PC-3 (cell line): Measurements from ENCODE around the gene ZFYVE19. TPM values are rescaled to one million over a fixed set of nuclear protein-coding genes. Genes with fewer than 3 reads are reported as not detected.

Experiments used
- ATAC-seq: fragments of 200-7000 bp; cut with Tn5 transposase; 2 replicates; pipeline ENCODE4 v1.9.1; 2020; ENCODE audit warnings: mild to moderate bottlenecking, moderate library complexity
- BruUV-seq: library from RNA; stranded (reverse); fragments of 400-500 nt; replicated peaks from 2 replicates; lab custom pipeline; 2021; lab: Mats Ljungman, UMichigan
- CTCF ChIA-PET: fragments of 300-600 bp; sonication (Branson Sonifier 250); formaldehyde crosslinking; loops from one replicate; lab custom pipeline; 2022; ENCODE audit warnings: antibody characterized with exemption; lab: Charles Lee
- POLR2A ChIA-PET: fragments of 300-600 bp; sonication (Branson Sonifier 250); formaldehyde crosslinking; loops from one replicate; lab custom pipeline; 2022; ENCODE audit warnings: antibody characterized with exemption; ENCODE audit not compliant: unreplicated experiment; lab: Charles Lee
- DNase-seq: peaks from one replicate; pipeline ENCODE4 v3.0.0-alpha.2; 2015
- H2AFZ ChIP-seq: fragments of 300-600 bp; sonication (generic); 2 replicates; pipeline ENCODE4 v1.6.0; 2016; ENCODE audit warnings: antibody characterized with exemption, low read length
- H3F3A ChIP-seq: fragments of 300-600 bp; sonication (generic); one replicate; pipeline ENCODE4 v1.6.0; 2017; ENCODE audit warnings: antibody characterized with exemption, low read length, control low read depth, mild to moderate bottlenecking; ENCODE audit not compliant: unreplicated experiment
- H3K27ac ChIP-seq: fragments of 300-600 bp; sonication (generic); 2 replicates; pipeline ENCODE4 v1.5.1; 2016; ENCODE audit warnings: mild to moderate bottlenecking, low read length
- H3K27me3 ChIP-seq: fragments of 300-600 bp; sonication (generic); 2 replicates; pipeline ENCODE4 v1.6.1; 2016; ENCODE audit warnings: low read length, mixed read lengths
- H3K36me3 ChIP-seq: fragments of 300-600 bp; sonication (generic); 2 replicates; pipeline ENCODE4 v1.6.1; 2016; ENCODE audit warnings: low read depth, mixed run types, low read length, mixed read lengths
- H3K4me1 ChIP-seq: fragments of 300-600 bp; sonication (generic); 2 replicates; pipeline ENCODE4 v1.5.1; 2016; ENCODE audit warnings: low read length; ENCODE audit not compliant: insufficient read depth
- H3K4me2 ChIP-seq: fragments of 300-600 bp; sonication (generic); 2 replicates; pipeline ENCODE4 v1.6.0; 2016; ENCODE audit warnings: low read length
- H3K4me3 ChIP-seq: fragments of 300-600 bp; sonication (generic); 2 replicates; pipeline ENCODE4 v1.5.1; 2016; ENCODE audit warnings: mild to moderate bottlenecking, low read length, mixed read lengths
- H3K79me2 ChIP-seq: fragments of 300-600 bp; sonication (generic); 2 replicates; pipeline ENCODE4 v1.6.1; 2017; ENCODE audit warnings: low read length, mixed read lengths
- H3K9ac ChIP-seq: fragments of 300-600 bp; sonication (generic); 2 replicates; pipeline ENCODE4 v1.6.0; 2016; ENCODE audit warnings: mild to moderate bottlenecking, low read length
- H3K9me2 ChIP-seq: fragments of 300-600 bp; sonication (generic); replicated peaks from 2 replicates; pipeline ENCODE4 v1.6.1; 2016; ENCODE audit warnings: mixed run types, low read length, mixed read lengths
- H3K9me3 ChIP-seq: fragments of 300-600 bp; sonication (generic); 2 replicates; pipeline ENCODE4 v1.6.1; 2016; ENCODE audit warnings: low read length, mixed read lengths
- H4K20me1 ChIP-seq: fragments of 300-600 bp; sonication (generic); 2 replicates; pipeline ENCODE4 v1.6.1; 2016; ENCODE audit warnings: low read length, mixed read lengths
- EZH2 ChIP-seq: fragments of 300-600 bp; sonication (generic); IDR thresholded peaks from one replicate; pipeline ENCODE4 v1.6.1; 2017; ENCODE audit warnings: antibody characterized with exemption, mild to moderate bottlenecking, low read length; ENCODE audit not compliant: unreplicated experiment
- EZH2phosphoT487 ChIP-seq: fragments of 300-600 bp; sonication (generic); IDR thresholded peaks from 2 replicates; pipeline ENCODE4 v1.6.1; 2018; ENCODE audit warnings: mild to moderate bottlenecking, antibody characterized with exemption, low read length, borderline replicate concordance
- intact Hi-C: fragments of 100-400 bp; cut with micrococcal nuclease; formaldehyde crosslinking; loops from 2 replicates; pipeline ENCODE4 v1.9.0; 2023
- total RNA-seq: library from RNA; depleted of rRNA; stranded (reverse); fragments of >200 nt; gene quantifications from 2 replicates; pipeline ENCODE4 v1.2.3, GENCODE V29; 2014
- TF ChIP-seq, protein P1 (sequence below): fragments of 300-600 bp; sonication (generic); conservative IDR thresholded peaks from 2 replicates; pipeline ENCODE4 v1.5.1; 2017; ENCODE audit warnings: antibody characterized with exemption, low read depth, mild to moderate bottlenecking, low read length

Gene ZFYVE19
- total RNA-seq, 1 experiment from 2014 or later = 32.3 TPM

DNA sequence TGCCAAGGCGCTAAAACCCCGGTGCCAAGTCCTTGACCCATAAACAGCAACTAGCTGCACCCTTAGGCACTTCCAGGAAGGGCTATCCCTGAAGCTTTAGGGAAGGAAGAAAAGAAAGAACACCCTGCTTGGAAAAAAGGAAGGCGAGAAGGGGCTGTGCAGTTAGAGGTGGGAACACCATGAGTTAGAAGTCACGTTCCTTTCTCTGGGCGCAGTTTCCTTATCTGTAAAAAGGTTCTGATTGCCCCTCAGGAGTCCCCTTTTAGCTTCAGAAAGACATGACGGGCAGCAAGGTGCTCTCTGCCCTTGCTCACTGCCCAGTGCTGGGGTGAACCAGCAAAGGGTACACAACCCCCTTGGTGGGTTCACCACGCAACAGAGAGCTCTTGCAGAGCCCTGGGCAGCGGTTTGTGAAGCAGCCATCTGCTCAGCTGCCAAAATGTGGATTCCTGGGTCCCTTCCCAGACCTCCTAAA lies 42.2 kb upstream of the ZFYVE19 start:
- TSS peak; percentile 9 for BruUV-seq

DNA sequence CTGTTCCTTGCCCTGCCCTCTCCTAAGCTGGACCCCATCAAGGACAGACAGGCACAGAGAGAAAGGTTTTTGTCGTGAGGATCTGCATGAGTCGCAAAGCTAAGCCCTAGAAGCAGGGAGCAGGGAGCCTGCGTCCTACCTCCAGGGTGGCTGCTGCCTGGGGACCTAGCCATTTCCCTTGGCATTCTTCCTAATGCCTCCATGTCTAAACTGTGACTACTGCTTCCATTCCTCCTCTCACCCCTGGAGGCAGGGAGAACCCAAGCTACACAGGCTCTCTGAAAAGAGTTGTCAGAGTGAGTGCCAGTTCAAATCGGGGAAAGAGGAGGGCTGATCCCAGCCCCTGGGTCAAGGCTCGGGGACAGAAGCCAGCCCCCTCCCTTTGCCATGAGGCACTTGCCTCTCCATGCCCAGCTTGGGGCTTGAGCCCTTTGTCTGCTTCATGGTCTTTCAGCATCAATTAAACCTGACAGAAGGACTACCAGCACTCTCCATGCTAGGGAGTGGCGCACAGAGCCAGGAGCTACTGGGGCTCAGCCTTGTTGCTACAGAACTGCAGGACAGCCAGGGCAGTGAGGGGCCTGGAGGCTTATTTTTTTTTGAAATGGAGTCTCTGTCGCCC lies 40.6 kb upstream of the ZFYVE19 start:
- no peaks in the 10 kb centered on the region for H3K36me3 ChIP-seq
- no peak for TF ChIP-seq EZH2
- TF ChIP-seq EZH2phosphoT487 = no peak
- TF ChIP-seq, protein P1, sequence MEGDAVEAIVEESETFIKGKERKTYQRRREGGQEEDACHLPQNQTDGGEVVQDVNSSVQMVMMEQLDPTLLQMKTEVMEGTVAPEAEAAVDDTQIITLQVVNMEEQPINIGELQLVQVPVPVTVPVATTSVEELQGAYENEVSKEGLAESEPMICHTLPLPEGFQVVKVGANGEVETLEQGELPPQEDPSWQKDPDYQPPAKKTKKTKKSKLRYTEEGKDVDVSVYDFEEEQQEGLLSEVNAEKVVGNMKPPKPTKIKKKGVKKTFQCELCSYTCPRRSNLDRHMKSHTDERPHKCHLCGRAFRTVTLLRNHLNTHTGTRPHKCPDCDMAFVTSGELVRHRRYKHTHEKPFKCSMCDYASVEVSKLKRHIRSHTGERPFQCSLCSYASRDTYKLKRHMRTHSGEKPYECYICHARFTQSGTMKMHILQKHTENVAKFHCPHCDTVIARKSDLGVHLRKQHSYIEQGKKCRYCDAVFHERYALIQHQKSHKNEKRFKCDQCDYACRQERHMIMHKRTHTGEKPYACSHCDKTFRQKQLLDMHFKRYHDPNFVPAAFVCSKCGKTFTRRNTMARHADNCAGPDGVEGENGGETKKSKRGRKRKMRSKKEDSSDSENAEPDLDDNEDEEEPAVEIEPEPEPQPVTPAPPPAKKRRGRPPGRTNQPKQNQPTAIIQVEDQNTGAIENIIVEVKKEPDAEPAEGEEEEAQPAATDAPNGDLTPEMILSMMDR = no peak
- no peaks in the 10 kb centered on the region for H3K9me2 ChIP-seq
- H3K9ac ChIP-seq = no peak overlapping the region
- no peak overlapping the region for H2AFZ ChIP-seq
- ChIA-PET POLR2A (interaction anchor here (0.6 kb wide), 1 partner anchor 30 kb away, joined by 3 read pairs; no protein-coding TSS in a partner anchor), CTCF (interaction anchor here (1.0 to 1.1 kb wide), 2 partner anchors 19 to 20 kb away, joined by 3 read pairs; no protein-coding TSS in a partner anchor)
- no peaks in the 10 kb centered on the region for H3K9me3 ChIP-seq
- no TSS peak for BruUV-seq
- no peak overlapping the region for H3K4me2 ChIP-seq
- no peaks in the 10 kb centered on the region for H3F3A ChIP-seq
- no peak for DNase-seq
- peaks cover 57% of the 10 kb centered on the region for H3K4me1 ChIP-seq
- no peaks in the 10 kb centered on the region for H4K20me1 ChIP-seq
- H3K27me3 ChIP-seq = no peaks in the 10 kb centered on the region
- intact Hi-C loops = no loop called here
- H3K79me2 ChIP-seq = no peaks in the 10 kb centered on the region
- H3K27ac ChIP-seq = no peak overlapping the region
- H3K4me3 ChIP-seq = no peak overlapping the region
- no peak for ATAC-seq

More for the DNA sequence above, 42.2 kb upstream of the ZFYVE19 start:
- Histone ChIP-seq H3K27ac (peak overlapping the region; percentile 10; the same call in 1 of the 2 replicates), H3K36me3 (no peaks in the 10 kb centered on the region), H3K4me1 (peaks cover 45% of the 10 kb centered on the region), H4K20me1 (no peaks in the 10 kb centered on the region), H2AFZ (peak overlapping the region; percentile 91), H3K9ac (peak overlapping the region; percentile 45; the same call in 1 of the 2 replicates), H3K9me3 (no peaks in the 10 kb centered on the region), H3K27me3 (no peaks in the 10 kb centered on the region), H3F3A (no peaks in the 10 kb centered on the region), H3K79me2 (no peaks in the 10 kb centered on the region), H3K9me2 (no peaks in the 10 kb centered on the region), H3K4me2 (peak overlapping the region; percentile 88), H3K4me3 (peak overlapping the region; percentile 63)
- no peak for DNase-seq
- intact Hi-C loops = loop anchor here (1.0 kb wide), 1 partner anchor 9 kb away; the partner anchor contains the start of gene RMDN3
- ChIA-PET CTCF (interaction anchor here (1.4 to 1.9 kb wide), 2 partner anchors 18 to 109 kb away, joined by 5 to 11 read pairs; no protein-coding TSS in a partner anchor), POLR2A (no interaction called here)
- TF ChIP-seq, protein P1 = no peak
- TF ChIP-seq EZH2phosphoT487 (no peak), EZH2 (no peak)
- no peak for ATAC-seq
